HepG2 (cell line): Measurements from ENCODE around the gene TRMT112. TPM values are rescaled to one million over a fixed set of nuclear protein-coding genes. Genes with fewer than 3 reads are reported as not detected.

Source experiments
- ATAC-seq: fragments of 200-7000 bp; cut with Tn5 transposase; 3 replicates; pipeline ENCODE4 v1.9.1; 2020; ENCODE audit warnings: mild to moderate bottlenecking, moderate library complexity
- BruUV-seq: library from RNA; stranded (reverse); fragments of 400-500 nt; replicated peaks from 2 replicates; lab custom pipeline; 2021; lab: Mats Ljungman, UMichigan
- CTCF ChIA-PET: fragments of 300-600 bp; formaldehyde crosslinking; extraction: SDS; loops from one replicate; lab custom pipeline; 2021; ENCODE audit warnings: low total read pairs, inconsistent platforms, low intra/inter-chr PET ratio; lab: Yijun Ruan, JAX
- POLR2A ChIA-PET: fragments of 350-600 bp; sonication (Branson Sonifier 250); formaldehyde crosslinking; loops from one replicate; lab custom pipeline; 2020; ENCODE audit warnings: antibody characterized with exemption, inconsistent platforms; lab: Yijun Ruan, JAX
- DNase-seq: peaks from one replicate; pipeline ENCODE4 v3.0.0-alpha.2; 2015; ENCODE audit warnings: low spot score
- FAIRE-seq: peaks from 3 replicates; lab custom pipeline; 2011; peaks lifted over from hg19 to GRCh38; lab: Jason Lieb, UNC
- H2AFZ ChIP-seq: one replicate; pipeline ENCODE4 v1.6.1; 2011; ENCODE audit warnings: low read length, inconsistent platforms
- H3K27ac ChIP-seq: fragments of 300-600 bp; 3 replicates; pipeline ENCODE4 v1.8.0; 2011; ENCODE audit warnings: mixed run types, mild to moderate bottlenecking, mixed read lengths, low read length, inconsistent platforms; ENCODE audit not compliant: insufficient read depth; ENCODE audit errors: extremely low read length
- H3K27me3 ChIP-seq, 2 experiments: fragments of 200-600 bp in 1 of 2; 2 replicates in 1 of 2; 3 replicates in 1 of 2; pipeline versions ENCODE4 v1.6.0 to v1.8.0; 2011; ENCODE audit warnings: low read length in 2 of 2, mild to moderate bottlenecking in 2 of 2, moderate library complexity in 2 of 2, inconsistent platforms in 1 of 2; ENCODE audit not compliant: insufficient read depth in 2 of 2, control insufficient read depth in 1 of 2
- H3K36me3 ChIP-seq, 2 experiments: fragments of 200-600 bp in 1 of 2; replicated peaks in 1 of 2; 2 replicates in 1 of 2; 3 replicates in 1 of 2; pipeline versions ENCODE4 v1.5.1 to v1.8.0; 2011; ENCODE audit warnings: low read length in 2 of 2, inconsistent platforms in 1 of 2; ENCODE audit not compliant: insufficient read depth in 2 of 2, control insufficient read depth in 1 of 2
- H3K4me1 ChIP-seq: 2 replicates; pipeline ENCODE4 v1.5.1; 2012; ENCODE audit warnings: low read length, inconsistent platforms; ENCODE audit not compliant: insufficient read depth
- H3K4me2 ChIP-seq: 2 replicates; pipeline ENCODE4 v1.6.0; 2011; ENCODE audit warnings: low read depth, low read length, inconsistent platforms
- H3K4me3 ChIP-seq, 3 experiments: fragments of 200-600 bp in 1 of 3; sonication (generic), shearing (Covaris generic) in 1 of 3; replicated peaks in 1 of 3; 2 replicates each; pipeline ENCODE4 v1.5.1; 2011 to 2016; ENCODE audit warnings: low read length in 3 of 3, inconsistent platforms in 2 of 3, low read depth in 2 of 3, mild to moderate bottlenecking in 2 of 3, control low read depth in 1 of 3, mixed read lengths in 1 of 3; ENCODE audit not compliant: insufficient read depth in 1 of 3
- H3K79me2 ChIP-seq: one replicate; pipeline ENCODE4 v1.6.1; 2011; ENCODE audit warnings: low read length, inconsistent platforms; ENCODE audit not compliant: insufficient read depth
- H3K9ac ChIP-seq: 2 replicates; pipeline ENCODE4 v1.6.0; 2011; ENCODE audit warnings: mild to moderate bottlenecking, low read depth, low read length, inconsistent platforms; ENCODE audit not compliant: insufficient read depth
- H3K9me3 ChIP-seq: 2 replicates; pipeline ENCODE4 v1.5.1; 2012; ENCODE audit warnings: mild to moderate bottlenecking, low read length
- H4K20me1 ChIP-seq: 2 replicates; pipeline ENCODE4 v1.6.0; 2011; ENCODE audit warnings: inconsistent platforms, mild to moderate bottlenecking, low read length, moderate library complexity; ENCODE audit not compliant: insufficient read depth
- DR1 ChIP-seq: sonication (generic); formaldehyde crosslinking; IDR thresholded peaks from 2 replicates; pipeline ENCODE4 v1.8.0; 2021; ENCODE audit warnings: mild to moderate bottlenecking, missing genetic modification reagents, inconsistent platforms
- FUBP1 ChIP-seq: sonication (generic); formaldehyde crosslinking; IDR thresholded peaks from 2 replicates; pipeline ENCODE4 v1.5.1; 2020; ENCODE audit warnings: missing genetic modification reagents, mild to moderate bottlenecking, borderline replicate concordance
- GATAD2A ChIP-seq: IDR thresholded peaks from 2 replicates; pipeline ENCODE4 v1.6.1; 2016
- MED13 ChIP-seq: sonication (generic); formaldehyde crosslinking; IDR thresholded peaks from 2 replicates; pipeline ENCODE4 v1.5.0; 2020; ENCODE audit warnings: missing genetic modification reagents
- PCBP1 ChIP-seq: fragments of 200-400 bp; formaldehyde crosslinking; IDR thresholded peaks from 2 replicates; pipeline ENCODE4 v1.6.1; 2017; ENCODE audit warnings: mild to moderate bottlenecking, low read depth, low read length, borderline replicate concordance
- SRSF9 ChIP-seq: fragments of 200-400 bp; formaldehyde crosslinking; IDR thresholded peaks from 2 replicates; pipeline ENCODE4 v1.6.1; 2018; ENCODE audit warnings: borderline replicate concordance, mild to moderate bottlenecking, low read depth, low read length; ENCODE audit not compliant: insufficient read depth, poor library complexity, severe bottlenecking
- ZNF263 ChIP-seq: sonication (generic); formaldehyde crosslinking; IDR thresholded peaks from 2 replicates; pipeline ENCODE4 v1.4.0; 2020; ENCODE audit warnings: missing genetic modification reagents
- ZSCAN25 ChIP-seq: sonication (generic); formaldehyde crosslinking; IDR thresholded peaks from 2 replicates; pipeline ENCODE4 v1.8.0; 2022; ENCODE audit warnings: mild to moderate bottlenecking, missing genetic modification reagents
- WGBS: methylation state at CpG from one replicate; pipeline ENCODE4 v1.1.6; 2017; ENCODE audit warnings: low lambda C conversion rate; 5-methylcytosine and 5-hydroxymethylcytosine counted together
- in situ Hi-C: cut with HindIII; loops from 2 replicates; pipeline ENCODE4 v1.10.0; 2017; ENCODE audit warnings: low pct_unique_long_range_greater_than_20kb; ENCODE audit not compliant: extremely low pct_ligation_motif_present
- intact Hi-C: fragments of 100-400 bp; cut with micrococcal nuclease; formaldehyde crosslinking; loops from one replicate; pipeline ENCODE4 v1.10.0; 2022; ENCODE audit not compliant: unreplicated experiment
- polyA plus RNA-seq, 8 experiments: library from polyadenylated mRNA; depleted of rRNA in 3 of 8; stranded (reverse) in 7 of 8; unstranded in 1 of 8; fragments of >200 nt; fragmentation: Illumina TruSeq in 4 of 8; extraction: Trizol in 4 of 8; gene quantifications; 2 replicates each; pipeline versions ENCODE4 v1.2.1 to v1.2.3, GENCODE V29; 2011 to 2016; ENCODE audit warnings: low read depth in 4 of 8, missing spikeins in 1 of 8, mixed read lengths in 1 of 8; ENCODE audit not compliant: insufficient read depth in 1 of 8
- total RNA-seq, 5 experiments: library from RNA; depleted of rRNA; stranded (reverse); fragments of >200 nt; fragmentation: Illumina TruSeq; extraction: Trizol; gene quantifications; 2 replicates each; pipeline ENCODE4 v1.2.3, GENCODE V29; 2016; ENCODE audit warnings: low read depth in 1 of 5
- TF ChIP-seq, protein P1 (sequence below): IDR thresholded peaks from 2 replicates; pipeline ENCODE4 v1.6.1; 2016; ENCODE audit warnings: missing biosample characterization, missing genetic modification reagents, low read depth
- TF ChIP-seq, protein P2 (sequence below): sonication (generic); formaldehyde crosslinking; IDR thresholded peaks from 2 replicates; pipeline ENCODE4 v1.9.0; 2021; ENCODE audit warnings: mild to moderate bottlenecking, missing genetic modification reagents

TRMT112 gene
- total and polyA plus RNA-seq, 2 of the 13 experiments (the other 11 are each of a cell fraction or from before 2014, with no cell fraction given): 186 to 409 TPM

DNA sequence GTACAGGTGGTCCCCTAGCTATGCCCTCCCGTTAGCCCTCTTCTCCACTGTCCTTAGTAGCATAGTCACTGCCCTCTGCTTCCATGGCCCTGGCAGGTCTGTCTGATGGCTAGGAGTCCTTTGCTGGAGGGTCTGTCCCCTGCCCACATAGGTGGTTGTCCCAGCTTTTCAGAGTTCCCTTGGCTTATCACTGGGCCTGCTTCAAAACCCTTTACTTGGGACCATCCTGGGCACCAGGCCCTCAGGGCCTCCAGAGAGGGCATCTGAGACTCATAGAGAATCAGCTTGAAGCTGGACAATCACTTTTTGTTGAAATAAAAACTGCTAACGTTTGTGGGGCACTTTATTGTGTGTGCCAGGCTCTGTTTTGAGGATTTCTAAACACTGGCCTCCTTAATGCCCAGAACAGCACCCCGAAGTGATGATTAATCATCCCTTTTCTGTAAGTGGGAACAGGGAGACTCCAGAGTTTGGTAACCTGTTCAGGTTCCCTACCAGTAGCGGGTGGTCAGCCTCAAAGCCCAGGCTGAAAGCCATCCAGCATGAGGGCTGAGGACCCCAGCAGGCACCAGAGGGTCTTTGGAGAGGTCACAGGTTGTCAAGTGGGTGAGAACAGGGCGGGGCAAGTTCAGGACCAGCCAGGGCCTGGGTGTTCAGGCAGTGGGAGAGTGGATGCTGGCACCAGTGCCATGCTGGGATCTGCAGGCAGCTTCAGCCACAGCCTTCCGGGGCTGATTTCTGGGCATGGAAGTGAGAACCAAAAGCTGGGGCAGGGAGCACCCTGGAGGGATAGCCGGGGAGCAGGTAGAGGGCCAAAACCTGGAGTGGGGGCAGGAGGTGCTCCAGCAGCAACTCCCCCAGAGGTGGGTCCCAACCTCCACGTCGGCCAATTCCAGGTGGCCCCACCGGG is 26.8 kb downstream of the TRMT112 start (continued):
- TF ChIP-seq PCBP1: no peak
- no peak for TF ChIP-seq DR1 (CRISPR knock-in tag)
- no peak for TF ChIP-seq MED13 (CRISPR knock-in tag)
- TF ChIP-seq GATAD2A (CRISPR knock-in tag): no peak
- TF ChIP-seq, all 625 proteins: peak for 0

- CTCF ChIA-PET: no interaction called here
- POLR2A ChIA-PET: interaction anchor here (1.0 to 2.0 kb wide), 2 partner anchors 18 to 48 kb away, joined by 4 to 11 read pairs; no protein-coding TSS in a partner anchor
- no peaks in the 10 kb centered on the region for H3K79me2 ChIP-seq
- WGBS: 67% methylated on average over 4 of the region's 13 CpGs
- ATAC-seq (no peak), FAIRE-seq (no peak), DNase-seq (no peak)
- H3K9ac ChIP-seq: no peak overlapping the region
- intact Hi-C loops (no loop called here), in situ Hi-C loops (no loop called here)
- H4K20me1 ChIP-seq: no peaks in the 10 kb centered on the region
- no peak overlapping the region for H3K27ac ChIP-seq
- no peak overlapping the region for H3K4me2 ChIP-seq
- no peak overlapping the region for H3K4me3 ChIP-seq
- peaks cover 23% of the 10 kb centered on the region; the same call in 1 of the 2 replicates for H3K4me1 ChIP-seq
- peaks cover 13 to 39% of the 10 kb centered on the region in 2 experiments for H3K27me3 ChIP-seq
- no peak overlapping the region for H2AFZ ChIP-seq
- BruUV-seq: no TSS peak
- no peaks in the 10 kb centered on the region for H3K36me3 ChIP-seq
- no peaks in the 10 kb centered on the region for H3K9me3 ChIP-seq
- TF ChIP-seq, protein P1, sequence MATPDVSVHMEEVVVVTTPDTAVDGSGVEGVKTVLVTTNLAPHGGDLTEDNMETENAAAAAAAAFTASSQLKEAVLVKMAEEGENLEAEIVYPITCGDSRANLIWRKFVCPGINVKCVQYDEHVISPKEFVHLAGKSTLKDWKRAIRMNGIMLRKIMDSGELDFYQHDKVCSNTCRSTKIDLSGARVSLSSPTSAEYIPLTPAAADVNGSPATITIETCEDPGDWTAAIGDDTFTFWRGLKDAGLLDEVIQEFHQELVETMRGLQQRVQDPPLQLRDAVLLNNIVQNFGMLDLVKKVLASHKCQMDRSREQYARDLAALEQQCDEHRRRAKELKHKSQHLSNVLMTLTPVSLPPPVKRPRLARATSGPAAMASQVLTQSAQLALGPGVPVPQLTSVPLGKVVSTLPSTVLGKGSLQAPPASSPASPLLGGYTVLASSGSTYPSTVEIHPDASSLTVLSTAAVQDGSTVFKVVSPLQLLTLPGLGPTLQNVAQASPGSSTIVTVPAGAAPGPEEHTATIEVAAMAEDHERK (CRISPR knock-in tag): no peak
- no peak for TF ChIP-seq ZSCAN25 (CRISPR knock-in tag)
- TF ChIP-seq FUBP1 (CRISPR knock-in tag): no peak
- no peak for TF ChIP-seq ZNF263 (CRISPR knock-in tag)
- TF ChIP-seq, protein P2, sequence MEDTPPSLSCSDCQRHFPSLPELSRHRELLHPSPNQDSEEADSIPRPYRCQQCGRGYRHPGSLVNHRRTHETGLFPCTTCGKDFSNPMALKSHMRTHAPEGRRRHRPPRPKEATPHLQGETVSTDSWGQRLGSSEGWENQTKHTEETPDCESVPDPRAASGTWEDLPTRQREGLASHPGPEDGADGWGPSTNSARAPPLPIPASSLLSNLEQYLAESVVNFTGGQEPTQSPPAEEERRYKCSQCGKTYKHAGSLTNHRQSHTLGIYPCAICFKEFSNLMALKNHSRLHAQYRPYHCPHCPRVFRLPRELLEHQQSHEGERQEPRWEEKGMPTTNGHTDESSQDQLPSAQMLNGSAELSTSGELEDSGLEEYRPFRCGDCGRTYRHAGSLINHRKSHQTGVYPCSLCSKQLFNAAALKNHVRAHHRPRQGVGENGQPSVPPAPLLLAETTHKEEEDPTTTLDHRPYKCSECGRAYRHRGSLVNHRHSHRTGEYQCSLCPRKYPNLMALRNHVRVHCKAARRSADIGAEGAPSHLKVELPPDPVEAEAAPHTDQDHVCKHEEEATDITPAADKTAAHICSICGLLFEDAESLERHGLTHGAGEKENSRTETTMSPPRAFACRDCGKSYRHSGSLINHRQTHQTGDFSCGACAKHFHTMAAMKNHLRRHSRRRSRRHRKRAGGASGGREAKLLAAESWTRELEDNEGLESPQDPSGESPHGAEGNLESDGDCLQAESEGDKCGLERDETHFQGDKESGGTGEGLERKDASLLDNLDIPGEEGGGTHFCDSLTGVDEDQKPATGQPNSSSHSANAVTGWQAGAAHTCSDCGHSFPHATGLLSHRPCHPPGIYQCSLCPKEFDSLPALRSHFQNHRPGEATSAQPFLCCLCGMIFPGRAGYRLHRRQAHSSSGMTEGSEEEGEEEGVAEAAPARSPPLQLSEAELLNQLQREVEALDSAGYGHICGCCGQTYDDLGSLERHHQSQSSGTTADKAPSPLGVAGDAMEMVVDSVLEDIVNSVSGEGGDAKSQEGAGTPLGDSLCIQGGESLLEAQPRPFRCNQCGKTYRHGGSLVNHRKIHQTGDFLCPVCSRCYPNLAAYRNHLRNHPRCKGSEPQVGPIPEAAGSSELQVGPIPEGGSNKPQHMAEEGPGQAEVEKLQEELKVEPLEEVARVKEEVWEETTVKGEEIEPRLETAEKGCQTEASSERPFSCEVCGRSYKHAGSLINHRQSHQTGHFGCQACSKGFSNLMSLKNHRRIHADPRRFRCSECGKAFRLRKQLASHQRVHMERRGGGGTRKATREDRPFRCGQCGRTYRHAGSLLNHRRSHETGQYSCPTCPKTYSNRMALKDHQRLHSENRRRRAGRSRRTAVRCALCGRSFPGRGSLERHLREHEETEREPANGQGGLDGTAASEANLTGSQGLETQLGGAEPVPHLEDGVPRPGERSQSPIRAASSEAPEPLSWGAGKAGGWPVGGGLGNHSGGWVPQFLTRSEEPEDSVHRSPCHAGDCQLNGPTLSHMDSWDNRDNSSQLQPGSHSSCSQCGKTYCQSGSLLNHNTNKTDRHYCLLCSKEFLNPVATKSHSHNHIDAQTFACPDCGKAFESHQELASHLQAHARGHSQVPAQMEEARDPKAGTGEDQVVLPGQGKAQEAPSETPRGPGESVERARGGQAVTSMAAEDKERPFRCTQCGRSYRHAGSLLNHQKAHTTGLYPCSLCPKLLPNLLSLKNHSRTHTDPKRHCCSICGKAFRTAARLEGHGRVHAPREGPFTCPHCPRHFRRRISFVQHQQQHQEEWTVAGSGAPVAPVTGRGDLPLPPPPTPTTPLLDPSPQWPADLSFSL (CRISPR knock-in tag): no peak
- no peak for TF ChIP-seq SRSF9
Measured at GRCh38 chr11:64289002-64289564, 28.3 kb downstream of the TRMT112 start.
